GM18867 (cell line): ENCODE data around the gene EYA4.
"Not testable (repeated sequence)": the region's sequence is repeated elsewhere in the genome, so short reads cannot be mapped to it uniquely, and the experiment has no call there.

ENCODE experiments used
- ATAC-seq: cut with Tn5 transposase; IDR thresholded peaks from one replicate; pipeline ENCODE4 v1.9.1; 2021; ENCODE audit warnings: mild to moderate bottlenecking, moderate library complexity; ENCODE audit not compliant: unreplicated experiment

Gene EYA4

GRCh38 chr6:133551436-133551835 lies 310.3 kb downstream of the EYA4 start:
- ATAC-seq = no peak

- no peak for ATAC-seq
Observed at GRCh38 chr6:133551847-133552341, 310.7 kb downstream of the EYA4 start.

GRCh38 chr6:133553652-133554051 lies 312.5 kb downstream of the EYA4 start:
- ATAC-seq = peak; percentile 82

GRCh38 chr6:133554121-133554520 lies 313.0 kb downstream of the EYA4 start:
- not testable (repeated sequence) for ATAC-seq

GRCh38 chr6:133555685-133556084 lies 314.5 kb downstream of the EYA4 start:
- no peak for ATAC-seq

- no peak for ATAC-seq
Observed at GRCh38 chr6:133559926-133560325, 318.8 kb downstream of the EYA4 start.

GRCh38 chr6:133567636-133568035 lies 326.5 kb downstream of the EYA4 start:
- no peak for ATAC-seq

GRCh38 chr6:133568970-133569889 lies 328.1 kb downstream of the EYA4 start:
- peak; percentile 75 for ATAC-seq

- ATAC-seq = no peak
Observed at GRCh38 chr6:133571681-133572080, 330.5 kb downstream of the EYA4 start.

GRCh38 chr6:133577851-133578250 lies 336.7 kb downstream of the EYA4 start:
- no peak for ATAC-seq
